Stimulated activated CD8-positive, alpha-beta memory T cell treated with anti-CD3 and anti-CD28 coated beads, Interleukin-2, amount 100 ng/mL, for 48 hours (primary cell): Measurements from ENCODE around the gene MRNIP.
"Not testable (repeated sequence)": the region's sequence is repeated elsewhere in the genome, so short reads cannot be mapped to it uniquely, and the experiment has no call there.

Experiments
- DNase-seq, 2 donors: peaks; one replicate each; pipeline ENCODE4 v3.0.0-alpha.2; 2020; ENCODE audit warnings: low read depth in 2 of 2

The MRNIP gene

DNA sequence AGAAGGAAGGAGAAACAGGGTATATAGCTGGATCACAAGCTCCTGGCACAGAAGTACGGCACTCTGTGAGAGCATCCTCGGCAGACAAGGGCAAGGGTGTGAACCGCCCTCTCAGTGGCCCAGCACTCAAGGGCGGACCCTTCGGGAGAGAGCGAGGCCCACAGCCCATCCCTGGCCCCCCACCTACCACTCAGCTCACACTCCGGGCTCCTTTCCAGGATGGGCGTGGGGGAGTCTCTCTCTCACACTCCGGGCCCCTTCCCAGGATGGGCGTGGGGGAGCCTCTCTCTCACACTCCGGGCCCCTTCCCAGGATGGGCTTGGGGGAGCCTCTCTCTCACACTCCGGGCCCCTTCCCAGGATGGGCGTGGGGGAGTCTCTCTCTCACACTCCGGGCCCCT is 12.9 kb upstream of the MRNIP start:
- DNase-seq = not testable (repeated sequence)

DNA sequence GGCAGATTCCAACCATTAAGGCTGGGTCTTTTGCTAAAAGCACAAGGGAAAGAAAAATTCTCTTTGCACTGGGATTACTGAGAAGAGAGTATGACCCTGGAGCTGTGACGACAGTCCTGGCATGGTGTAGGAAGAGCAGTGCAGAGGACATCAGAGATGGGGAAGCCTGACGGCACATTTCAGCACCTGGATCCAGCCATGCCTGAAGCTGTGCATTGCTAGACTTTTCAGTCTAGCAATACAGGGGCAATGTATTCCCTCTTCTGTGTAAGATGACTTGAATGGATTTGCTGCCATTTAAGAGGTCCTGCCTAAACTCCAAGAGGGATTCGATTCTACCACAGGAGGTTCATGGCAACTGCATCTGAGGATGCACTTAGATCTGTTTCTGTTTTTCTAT is 12.3 kb upstream of the MRNIP start:
- no peak for DNase-seq

DNA sequence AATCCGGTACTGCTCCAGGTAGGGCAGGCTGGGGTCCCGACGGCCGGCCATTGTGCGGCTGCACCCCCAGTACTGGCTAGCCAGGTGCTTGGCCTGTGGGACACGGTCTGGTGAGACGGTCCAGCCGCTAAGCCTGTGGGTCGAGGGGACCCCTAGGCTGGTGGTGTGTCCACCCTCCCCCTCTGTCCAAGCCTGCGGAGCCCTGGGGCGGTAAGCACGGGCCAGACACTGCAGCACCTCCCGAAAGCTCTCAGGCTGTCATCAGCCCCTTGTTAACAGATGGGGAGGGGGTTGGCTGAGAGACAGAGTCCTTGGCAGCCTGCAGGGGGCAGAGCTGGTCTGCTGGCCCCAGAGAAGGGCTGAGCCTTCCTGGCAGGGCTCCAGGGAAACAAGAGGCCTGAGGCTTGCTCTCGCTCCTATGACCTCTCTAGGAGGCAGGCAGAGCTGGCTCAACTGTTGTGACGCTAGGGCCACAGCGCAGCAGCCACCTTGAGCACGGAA is 11.8 kb upstream of the MRNIP start:
- no peak for DNase-seq

DNA sequence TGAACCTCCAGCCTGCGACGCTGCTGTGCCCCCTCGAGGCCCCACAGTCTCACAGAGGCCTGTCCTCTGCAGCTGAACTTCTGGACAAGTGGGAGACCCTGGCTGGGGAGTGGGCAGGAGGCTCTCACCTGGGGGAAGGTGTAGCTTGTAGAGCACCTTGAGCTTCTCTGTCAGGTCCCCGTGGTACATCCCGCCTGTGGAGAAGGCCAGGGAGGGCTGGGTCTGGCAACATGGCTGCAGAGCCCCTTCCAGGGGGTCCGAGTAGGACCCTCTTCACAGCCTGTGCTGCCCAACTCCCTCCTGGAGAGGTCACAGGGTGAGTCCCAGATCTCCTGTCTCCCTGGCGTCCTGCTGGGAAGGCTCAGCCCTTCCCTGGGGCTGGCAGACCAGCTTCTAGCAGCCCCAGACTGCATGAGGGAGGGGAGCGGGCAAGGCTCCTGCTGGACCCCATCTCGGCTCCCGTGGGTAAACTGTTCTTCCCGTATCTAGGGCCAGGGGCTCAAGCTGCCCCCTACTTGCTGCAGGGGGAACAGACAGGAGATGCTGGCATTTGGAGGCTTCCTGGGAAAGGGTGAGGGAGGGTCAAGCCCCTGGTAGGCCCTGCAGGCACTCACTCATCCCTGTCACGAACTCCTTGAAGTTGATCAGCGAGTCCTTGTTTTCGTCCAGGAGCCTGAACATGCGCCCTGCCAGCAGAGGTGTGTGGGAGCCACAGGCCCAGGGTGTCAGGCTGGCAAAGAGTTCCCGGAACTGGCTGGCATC is 11.2 kb upstream of the MRNIP start:
- no peak for DNase-seq

DNA sequence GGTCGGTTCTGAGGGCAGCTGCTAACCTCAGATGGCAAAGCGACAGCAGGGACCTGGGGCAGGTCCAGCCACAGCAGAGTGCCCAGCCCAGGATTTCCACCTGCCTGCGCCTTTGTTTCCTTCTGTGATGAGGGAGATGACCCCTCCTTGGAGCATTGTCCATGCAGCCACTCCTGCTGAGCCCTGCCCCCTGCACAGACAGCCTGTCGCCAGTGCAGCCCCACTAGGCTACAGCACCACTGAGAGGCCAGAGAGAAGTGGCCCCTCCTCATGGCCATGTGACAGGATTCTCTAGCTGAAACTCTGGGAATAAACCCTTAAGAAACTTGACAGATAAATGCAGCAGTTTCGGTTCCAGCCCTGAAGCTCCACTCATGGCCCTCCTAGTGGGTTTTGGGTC is 10.5 kb upstream of the MRNIP start:
- no peak for DNase-seq

DNA sequence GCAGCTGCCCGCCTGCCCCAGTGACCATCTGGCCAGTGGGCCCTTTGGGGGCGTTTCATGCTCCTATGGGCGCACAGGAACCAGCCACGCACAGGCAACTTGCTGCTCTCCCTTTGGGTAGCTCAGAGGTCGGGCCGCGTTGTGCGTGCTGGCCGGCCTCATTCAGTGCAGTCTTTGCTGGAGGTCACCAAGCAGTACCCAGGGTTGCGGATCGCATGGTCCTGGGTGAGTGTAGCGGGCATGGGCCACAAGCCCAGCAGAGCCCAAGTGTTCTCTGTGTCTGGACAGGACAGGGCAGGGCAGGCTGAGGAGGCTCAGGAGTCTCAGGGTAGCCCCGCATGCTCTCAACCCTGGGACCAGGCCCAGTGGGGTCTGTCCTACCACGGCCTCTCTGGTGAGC is 9.9 kb upstream of the MRNIP start:
- DNase-seq = no peak

DNA sequence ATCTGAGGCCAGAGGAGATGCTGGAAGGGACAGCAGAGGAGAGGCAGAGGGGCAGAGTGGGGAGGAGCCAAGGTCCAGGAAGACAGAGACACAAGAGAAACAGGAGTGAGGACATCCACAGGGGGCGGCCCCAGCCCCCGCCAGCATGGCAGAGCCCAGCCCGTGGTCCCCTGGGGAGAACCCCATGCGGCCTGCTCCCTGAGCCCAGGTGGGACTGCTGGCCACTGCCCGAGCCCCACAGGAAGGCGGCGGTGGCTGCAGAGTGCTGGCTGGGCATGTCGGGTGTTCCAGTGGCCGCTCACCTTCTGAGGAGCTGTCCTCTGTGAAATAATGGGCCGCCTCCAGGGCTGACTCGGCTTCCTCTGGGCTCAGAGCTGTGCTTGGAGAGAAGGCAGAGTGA is 8.9 kb upstream of the MRNIP start:
- DNase-seq = no peak

DNA sequence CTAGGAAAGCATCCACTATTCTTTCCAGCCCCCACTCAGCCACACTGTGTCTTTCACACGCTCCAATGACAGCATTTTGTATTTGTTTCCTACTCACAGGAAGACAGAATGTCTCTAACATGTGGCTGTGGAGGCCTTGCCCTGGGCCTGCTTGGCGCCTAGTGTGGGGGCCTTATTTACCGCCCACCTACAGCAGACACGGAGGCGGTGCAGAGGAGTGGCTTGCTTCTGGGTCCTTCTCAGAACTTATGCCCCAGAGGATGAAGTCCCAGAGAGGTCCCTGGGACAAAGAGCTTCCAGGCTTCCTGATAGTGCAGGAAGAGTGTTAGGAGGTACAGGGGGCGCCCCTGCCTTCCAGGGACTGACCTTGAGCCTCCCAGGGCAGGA is 8.5 kb upstream of the MRNIP start:
- no peak for DNase-seq

DNA sequence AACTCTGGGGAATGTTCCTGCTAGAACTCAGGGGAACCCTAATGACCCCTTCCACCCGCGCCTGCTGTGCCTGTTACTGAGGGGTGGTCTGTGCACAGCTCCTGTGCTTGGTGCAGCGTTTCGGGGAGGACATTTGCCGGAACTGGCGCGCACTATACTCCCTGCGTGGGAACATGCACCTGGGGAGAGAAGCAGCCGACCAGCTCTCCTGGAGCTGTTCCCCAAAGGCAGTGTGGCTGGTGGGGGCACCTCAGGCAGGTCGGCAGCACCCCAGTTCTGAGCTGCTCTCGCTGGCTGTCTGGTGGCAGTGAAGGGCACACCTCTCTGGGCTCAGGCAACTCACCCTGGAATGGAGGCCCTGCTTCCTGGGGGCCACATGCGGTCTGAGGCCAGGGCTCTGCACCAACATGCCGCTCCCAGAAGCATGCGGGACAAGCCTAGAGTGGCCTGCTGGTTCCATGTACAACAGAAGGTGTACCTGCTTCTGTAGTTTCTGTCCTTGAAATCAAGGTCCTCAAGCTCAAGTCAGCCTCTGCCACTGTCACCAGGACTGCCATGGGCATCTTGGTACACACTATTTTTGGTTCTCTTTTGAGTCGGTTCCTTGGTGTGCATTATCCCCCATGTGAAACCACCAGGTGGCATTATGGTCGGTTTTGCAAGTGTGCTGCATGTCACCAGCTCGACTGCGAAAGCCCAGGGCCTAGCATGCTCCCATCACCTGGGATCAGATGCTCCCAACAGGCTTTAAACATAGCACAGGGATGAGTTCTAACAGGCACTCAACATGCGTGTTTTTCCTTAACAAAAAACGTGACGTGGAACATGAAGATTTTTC is 7.8 kb upstream of the MRNIP start:
- DNase-seq = no peak

DNA sequence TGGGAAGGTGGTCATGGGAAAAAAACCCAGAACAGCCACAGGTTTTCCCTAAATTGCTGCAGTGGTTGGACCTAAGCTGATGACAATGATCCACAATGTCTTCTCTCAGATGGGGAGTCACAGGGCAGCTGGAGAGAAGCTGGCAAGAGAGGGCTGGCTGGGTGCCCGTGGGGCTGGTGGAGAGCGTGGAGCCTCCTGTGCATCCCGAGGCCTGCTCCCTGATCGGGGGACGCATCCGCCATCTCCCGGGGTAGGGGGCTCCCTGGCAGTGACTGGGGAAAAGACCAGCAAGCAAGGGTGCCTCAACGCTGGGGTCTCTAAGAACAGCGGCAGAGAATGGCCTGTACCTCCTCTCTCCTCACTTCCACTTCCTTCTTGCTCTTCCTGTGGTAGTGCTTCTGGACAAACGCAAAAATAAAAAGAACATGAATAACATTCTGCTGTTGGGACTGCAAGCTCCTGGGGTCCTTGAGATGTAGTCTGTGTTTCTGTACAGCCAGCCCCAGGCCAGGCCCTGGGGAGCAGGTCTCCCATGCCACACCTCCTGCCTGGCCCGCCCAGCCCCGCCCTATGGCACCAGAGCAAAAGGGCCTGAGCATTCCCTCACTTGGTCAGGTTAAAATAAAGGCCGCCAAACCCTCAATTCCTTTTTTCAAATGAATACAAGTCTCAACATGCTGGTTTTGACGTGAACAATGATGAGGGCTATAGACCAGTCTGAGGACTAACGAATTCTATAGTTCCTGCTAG is 7.0 kb upstream of the MRNIP start:
- no peak for DNase-seq

DNA sequence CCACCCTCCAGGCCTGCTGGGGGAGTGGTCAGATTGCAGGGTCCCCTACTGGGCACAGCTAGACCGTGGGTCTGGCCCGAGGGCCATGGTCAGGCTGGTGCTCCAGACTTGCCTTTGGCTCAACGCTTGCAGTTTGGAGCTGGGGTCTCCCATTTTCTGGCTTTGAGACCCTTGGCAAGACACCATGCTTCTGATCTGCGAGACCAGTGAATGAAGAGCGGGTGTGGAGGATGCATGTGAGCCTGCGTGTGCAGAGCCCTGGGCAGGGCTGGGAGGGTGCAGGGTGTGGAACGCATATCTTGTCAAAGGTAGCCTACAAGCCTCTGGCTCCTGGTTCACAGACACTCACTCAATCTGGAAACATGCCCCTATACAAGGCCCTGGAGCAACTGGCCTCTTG is 6.1 kb upstream of the MRNIP start:
- no peak for DNase-seq

DNA sequence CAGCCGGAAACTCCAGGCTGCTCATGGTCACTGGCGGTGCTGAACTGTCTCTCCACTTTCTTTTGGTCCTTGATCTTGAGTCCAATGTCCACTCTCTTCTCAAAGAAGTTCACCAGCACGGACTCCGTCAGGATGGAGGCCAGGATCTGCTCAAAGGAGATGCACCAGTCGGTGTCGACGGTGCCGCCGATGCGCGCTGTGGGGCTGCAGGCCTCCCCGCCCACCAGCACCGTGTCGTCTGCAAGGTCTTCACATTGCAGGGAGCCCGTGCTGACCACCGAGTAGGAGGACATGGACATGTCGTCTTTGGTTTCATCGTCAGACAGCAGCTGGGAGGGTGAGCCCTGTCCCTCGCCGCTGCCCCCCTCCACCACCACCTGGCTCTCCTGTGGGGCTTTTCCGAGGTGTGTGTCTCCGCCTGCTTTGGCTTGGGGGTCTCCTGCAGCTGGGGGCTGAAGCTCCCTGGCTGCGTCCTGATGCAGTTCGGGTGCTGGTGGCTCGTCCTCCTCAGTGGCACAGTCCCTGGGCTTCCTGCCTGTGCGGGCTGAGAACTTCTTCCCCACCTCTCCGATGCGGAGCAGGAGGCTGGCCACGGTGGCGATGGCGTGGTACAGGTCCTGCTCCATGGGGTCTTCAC is 5.0 kb upstream of the MRNIP start:
- no peak for DNase-seq

DNA sequence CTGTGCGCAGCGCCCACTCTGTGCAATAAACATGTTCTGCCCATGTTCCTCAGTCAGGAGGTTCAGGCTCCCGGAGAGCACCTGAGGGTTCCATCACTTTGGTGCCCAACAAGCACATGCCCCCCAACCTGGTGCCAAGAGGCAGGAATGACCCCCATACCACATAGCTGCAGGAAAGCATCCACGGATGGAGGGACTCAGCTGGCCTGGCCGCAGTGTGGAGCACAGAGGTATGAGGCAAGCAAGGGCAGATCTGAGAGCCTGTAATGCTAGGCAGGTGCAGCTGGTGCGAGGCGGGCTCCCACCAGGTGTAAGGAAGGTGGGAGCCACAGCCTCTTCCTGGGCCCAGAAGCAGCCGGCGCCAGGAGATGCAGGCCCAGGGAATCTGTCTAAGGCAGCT is 4.3 kb upstream of the MRNIP start:
- no peak for DNase-seq

DNA sequence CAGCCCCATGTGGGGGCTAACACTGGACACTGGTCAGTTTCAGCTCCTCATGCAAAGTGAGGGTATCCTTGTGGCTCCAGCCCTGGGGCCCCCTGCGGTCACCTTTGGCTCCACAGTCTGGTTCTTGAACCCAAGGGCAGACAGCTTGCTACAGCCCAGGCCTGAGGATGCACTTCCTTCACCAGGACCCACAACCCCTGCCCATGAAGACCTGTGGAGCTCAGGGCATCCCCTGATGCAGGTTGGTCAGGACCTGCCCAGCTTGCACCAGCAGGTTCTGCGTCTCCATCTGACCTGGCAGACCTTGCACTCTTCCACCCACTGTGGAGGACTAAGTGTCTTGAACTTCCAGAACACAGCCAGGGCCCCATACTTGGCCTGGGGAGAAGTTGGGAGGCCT is 3.7 kb upstream of the MRNIP start:
- DNase-seq = no peak

DNA sequence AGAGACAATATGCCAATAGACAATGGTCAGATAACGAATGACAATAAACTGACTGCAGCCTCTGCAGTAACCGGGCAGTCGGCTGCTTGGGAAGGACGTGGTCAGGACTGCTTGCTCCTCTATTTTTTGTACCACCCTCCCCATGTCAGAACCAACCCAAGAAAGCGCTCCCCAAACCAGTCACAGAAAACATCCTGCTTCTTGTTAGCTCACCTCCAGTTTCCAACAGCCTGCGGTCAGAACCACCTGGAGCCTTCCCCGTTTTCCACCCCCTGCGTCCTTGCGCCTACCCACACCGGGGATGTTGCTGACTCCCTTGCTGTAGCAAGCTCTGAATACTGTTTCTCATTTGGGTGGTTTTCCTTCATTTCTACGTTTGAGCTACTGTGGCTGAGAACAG is 1.7 kb upstream of the MRNIP start:
- no peak for DNase-seq

DNA sequence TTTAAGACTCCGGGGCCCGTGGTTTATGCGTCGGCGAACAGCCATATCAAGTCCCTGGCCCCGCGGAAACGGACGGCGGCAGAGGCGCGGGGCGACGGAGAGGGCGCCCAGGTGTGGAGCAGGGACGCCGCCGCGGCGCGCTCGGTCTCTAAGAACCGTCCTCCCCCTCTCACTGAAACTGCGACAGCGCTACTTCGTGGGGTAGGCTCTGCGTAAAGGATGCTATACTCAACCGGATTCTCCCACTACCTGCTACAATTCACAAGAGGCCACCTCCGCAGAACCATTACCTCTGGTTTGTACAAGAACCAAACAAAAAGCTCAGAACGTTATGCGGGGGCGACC is 404 bp downstream of the MRNIP start:
- DNase-seq = peak; percentile 16 to 37

DNA sequence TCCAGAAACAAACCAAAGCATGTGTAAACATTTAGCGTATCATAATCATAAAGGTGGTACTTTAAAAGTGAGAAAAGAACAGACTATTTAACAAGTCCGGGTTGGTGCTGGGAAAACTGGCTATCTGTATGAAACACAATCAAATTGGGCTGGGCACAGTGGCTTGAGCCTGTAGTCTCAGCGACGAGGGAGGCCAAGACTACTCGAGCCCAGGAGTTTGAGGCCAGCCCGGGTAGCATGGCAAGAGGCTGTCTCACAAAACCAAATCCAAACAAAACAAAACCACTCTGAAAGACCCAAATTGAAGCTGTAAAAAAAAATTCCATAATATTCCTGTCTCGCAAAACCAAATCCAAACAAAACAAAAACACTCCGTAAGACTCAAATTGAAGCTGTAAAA is 4.3 kb downstream of the MRNIP start:
- no peak for DNase-seq

DNA sequence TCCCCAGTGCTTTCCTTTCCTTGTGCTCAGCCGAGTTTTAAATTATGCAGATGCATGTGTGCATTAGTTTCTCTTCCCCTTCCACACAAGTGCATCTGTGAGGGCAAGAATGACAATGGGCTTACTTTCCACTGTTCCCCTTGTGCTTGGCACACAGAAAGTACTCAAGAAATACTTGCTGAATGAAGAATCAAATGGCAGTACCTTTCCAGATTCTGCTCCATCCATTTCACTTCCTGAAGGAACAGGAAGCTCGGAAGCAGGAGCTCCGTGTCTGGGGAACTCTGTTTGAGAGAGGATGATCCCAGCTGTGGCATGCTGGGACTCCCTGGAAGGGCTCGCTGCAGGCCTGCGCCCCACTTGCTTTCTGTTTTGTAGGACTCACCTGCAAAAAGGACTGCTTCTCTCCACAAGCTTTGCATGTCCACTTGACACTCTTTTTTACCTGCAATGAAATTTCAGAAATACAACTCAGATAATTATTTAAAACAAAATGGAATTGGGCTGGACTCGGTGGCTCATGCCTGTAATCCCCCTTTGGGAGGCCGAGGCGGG is 5.5 kb downstream of the MRNIP start:
- no peak for DNase-seq

DNA sequence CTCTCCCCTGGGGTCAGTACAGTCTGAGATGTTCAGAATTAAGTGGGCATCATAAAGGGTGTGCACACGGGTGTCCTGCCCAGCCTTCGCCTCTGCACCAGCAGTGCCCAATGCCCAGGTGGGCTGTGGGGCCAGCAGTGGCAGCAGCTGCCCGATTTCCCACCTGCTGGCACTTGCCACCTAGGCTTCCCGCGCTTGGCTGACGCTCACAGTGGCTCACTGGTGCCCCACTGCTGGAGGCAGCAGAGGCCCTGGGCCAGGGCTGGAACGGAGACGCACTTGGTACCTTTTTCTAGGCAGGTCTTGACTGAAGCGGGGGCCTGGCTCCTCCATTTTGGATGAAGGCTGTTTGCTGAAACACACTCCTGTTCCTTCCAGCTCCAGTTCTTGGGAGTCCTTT is 17.0 kb downstream of the MRNIP start:
- DNase-seq = no peak

DNA sequence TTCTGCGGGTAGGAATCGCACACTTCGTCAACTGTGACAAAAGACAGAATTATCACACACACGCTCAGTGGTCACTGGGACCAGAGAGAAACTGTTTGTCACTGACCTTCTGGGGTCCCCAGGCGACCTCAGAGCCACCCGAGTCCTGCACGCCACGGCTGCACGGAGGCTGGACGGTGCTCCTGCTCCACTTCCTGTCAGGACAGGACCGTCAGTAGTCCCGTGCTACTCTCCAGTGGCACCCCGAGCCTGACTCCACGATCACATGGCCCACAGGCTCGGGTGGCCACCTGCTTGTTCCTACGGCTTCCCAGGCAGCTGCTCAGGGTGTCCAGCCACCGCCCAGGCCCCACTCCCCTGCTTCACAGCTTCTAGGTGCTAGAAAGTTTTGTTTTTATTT is 17.9 kb downstream of the MRNIP start:
- DNase-seq = no peak

DNA sequence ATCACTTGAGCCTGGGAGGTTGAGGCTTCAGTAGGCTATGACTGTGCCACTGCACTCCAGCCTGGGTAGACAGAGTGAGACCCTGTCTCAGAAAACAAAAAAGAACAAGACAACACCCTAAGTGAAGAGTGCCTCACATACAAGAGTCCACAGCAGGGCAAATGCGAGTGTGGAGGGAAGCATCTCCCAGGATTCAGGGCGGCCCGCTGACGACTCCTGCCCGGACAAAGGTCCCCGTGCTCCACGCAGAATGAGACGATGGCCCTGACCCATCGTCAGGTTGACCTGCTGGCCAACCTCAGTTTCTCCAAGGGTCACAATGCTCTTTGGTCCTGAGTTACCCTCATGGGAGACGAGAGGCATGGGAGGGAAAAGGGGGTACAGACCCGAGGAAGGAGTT is 18.3 kb downstream of the MRNIP start:
- no peak for DNase-seq
